ENCODE results near the gene SPAG8.
A peak's percentile ranks its signal among the peaks of the same experiment; 100 is the strongest.

Gene SPAG8

DNA sequence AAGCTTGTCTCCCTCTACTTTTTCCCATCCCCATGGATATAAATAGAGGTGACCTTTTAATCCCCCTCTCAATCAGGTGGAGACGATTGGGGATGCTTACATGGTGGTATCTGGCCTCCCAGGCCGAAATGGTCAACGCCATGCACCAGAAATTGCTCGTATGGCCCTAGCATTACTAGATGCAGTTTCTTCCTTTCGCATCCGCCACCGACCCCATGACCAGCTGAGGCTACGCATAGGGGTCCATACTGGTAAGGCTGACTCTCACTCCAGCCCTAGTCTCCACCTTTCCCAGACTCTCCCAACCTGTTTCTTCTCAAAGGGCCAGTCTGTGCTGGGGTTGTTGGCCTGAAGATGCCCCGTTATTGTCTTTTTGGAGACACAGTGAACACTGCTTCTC lies 3.6 kb downstream of the SPAG8 start:
- no peak for DNase-seq

- DNase-seq: no peak
Measured at GRCh38 chr9:35806101-35806500, 6.0 kb downstream of the SPAG8 start.

- DNase-seq: no peak
Measured at GRCh38 chr9:35801328-35802128, 10.5 kb downstream of the SPAG8 start.

DNA sequence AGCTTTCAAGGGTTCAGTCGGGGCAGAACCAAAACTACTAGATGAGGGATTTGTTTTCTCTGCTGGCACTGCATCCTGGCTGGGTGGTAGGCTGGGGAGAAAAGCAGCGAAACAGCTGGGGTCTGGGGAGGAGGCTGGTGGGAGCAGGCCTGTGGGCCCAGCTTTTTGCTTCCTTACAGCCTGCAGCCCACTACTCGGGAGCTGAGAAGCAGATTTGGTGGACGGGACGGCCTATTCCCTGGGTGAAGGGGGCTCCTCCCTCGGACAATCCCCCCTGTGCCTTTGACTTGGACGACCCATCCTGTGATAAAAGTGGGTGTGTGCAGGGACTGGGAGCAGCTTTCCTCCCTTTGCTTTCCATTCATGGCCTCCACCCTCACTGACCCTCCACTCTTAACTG lies 11.5 kb downstream of the SPAG8 start:
- no peak for DNase-seq

DNA sequence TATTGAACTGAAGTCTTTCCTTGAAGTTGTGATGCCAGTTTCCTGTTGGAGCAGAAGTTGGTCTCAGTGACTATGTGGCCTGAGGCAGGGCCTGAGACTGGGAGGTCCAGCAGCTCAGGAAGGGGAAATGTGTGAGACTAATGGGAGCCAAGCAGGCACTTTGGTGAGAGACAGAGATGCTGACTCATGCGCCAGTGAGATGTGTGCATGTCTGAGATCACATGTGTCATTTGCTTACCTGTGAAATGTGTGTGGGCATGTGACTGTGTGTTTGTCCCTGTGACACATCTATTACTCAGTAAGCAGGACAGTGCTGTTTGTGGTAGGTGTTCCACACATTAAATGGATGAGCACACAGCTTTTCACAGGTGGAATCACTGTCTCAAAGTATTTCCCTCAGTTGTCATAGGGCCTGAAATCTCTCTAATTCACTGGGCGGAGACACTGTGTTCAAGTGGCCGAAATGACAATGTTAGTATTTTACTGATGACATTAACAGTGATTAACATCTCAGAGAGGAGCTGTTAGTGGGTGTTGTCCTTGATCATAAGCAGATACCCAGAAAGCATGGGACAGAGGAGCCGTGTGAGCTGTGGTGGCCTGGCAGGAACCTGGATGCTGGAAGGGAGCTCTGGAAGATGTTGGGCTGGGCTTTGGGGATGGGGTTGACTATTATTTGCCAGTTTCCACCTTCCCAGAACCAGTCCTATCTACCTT lies 13.2 kb downstream of the SPAG8 start:
- no peak for DNase-seq

DNA sequence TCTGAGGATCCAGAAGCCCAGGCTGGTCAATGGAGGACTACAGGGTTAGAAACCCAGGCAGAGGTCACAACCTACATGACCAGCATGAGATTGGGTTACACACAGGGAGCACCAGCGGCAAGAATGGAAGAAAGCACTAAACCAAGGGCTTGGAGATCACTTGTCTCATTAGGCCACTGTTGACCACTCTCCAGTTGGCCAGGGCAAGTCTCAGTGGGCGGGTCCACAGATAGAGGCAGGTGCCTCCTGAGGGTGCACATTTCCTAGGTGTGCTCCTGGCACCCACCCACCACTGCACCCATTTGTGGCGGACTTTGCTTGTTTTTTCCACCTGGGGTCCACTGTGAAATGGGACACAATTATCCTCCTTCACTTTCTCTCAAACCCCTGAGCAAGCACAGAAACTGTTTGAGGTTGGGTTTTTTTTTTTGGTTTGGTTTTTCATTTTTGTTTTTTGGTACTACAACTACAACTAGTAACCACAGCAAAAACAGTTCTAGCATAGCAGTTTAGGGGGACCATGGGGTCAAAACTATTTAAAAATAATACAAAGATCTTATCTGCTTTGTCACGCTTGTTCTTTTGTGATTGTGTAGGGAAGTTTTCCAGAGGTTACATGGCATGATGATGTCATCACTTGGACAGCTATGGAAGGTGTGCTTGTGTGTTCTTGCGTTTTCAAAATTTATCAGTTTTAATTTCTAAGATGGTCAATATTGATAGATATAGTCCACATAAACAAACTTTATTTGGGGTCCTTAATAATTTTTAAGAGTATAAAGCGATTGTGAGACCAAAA lies 14.6 kb downstream of the SPAG8 start:
- no peak for DNase-seq

GRCh38 chr9:35795695-35796094 lies 16.4 kb downstream of the SPAG8 start:
- DNase-seq: no peak

DNA sequence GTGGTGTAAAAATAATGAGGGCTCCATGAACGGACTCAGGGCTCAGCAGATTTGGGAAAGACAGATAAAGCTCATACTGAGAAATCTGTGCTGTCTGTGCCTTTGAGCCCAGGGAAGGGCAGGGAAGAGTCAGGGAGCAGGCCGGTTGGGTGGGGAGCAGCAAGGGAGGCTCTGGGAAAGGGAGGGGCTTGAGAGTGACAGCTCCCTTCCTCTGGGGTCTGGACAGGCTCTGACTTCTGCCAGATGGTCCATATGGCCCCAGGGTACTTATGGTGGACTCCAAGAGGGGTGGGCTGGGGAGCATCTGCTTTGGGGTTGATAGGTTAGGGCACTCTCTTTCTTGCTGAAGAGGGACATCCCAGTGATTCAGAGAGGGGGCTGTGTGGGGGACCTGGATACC lies 18.6 kb downstream of the SPAG8 start:
- DNase-seq: no peak

DNA sequence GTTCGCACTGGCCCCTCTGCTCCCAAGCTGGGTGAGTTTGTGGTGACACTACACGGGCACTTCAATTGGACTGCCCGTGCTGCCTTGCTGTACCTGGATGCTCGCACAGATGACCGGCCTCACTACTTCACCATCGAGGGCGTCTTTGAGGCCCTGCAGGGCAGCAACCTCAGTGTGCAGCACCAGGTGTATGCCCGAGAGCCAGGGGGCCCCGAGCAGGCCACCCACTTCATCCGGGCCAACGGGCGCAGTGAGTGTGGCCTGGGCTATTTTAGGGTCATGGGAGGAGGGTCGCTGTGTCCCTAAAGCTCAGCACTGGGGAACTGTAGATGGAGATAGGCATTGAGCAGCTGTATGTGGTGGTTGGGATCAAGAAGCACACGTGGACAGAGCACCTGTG lies 19.2 kb downstream of the SPAG8 start:
- DNase-seq: no peak

- no peak for DNase-seq
Measured at GRCh38 chr9:35792024-35792813, 19.8 kb downstream of the SPAG8 start.

DNA sequence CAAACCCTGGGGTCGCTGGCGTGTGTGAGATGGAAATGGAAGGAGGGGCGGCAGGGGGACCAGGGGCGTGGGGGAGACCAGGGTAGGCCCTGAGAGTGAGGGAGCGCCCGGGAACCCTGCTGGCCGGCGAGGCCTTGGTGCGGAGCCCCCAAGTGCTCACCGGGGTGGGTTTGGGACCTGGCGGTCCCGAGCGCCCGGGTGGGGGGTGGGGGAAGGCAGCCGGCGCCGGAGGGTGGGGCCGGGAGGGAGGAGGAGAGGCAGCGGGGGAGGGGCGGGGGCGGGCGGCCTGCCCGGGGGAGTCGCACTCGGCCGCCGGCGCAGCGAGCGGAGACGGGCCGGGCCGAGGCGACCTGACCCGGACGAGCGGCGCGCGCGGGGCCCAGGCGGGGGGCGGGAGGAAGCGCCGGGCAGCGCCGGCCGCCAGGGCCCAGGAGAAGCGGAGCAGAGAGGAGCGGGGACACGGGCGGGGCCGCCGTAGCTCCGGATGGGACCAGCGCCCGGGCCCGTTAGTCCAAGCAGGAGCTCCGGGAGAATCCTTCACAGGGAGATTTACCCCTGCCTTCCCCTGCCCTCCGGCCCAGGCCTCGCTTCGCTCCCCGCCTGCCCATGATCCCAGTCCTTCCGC lies 20.7 kb downstream of the SPAG8 start, which contains the start of gene NPR2:
NPR2 (plus strand) TSS at position 295 of the 625 bp plus-strand sequence. CDS start 818 bp downstream, outside the sequence.
- no peak for DNase-seq

GRCh38 chr9:35790385-35791296 lies 21.4 kb downstream of the SPAG8 start:
- DNase-seq: peak; percentile 45

DNA sequence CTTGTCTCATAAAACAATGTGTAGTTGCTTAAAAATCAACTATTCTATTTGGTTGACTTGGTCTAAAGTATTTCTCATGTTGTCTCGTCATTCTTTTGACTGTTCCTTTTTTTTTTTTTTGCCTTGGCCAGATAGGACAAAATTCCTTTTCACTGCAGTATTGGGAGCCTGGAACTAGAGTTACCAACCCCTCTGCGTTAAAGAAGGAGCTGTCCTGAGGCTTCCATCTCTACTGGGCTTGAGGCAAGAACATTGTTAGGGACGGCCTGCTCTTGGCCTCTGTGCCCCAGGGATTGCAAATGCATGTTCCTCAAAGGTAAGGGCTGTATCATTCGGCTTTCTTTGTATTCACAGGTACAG lies 22.1 kb downstream of the SPAG8 start:
- DNase-seq: no peak

DNA sequence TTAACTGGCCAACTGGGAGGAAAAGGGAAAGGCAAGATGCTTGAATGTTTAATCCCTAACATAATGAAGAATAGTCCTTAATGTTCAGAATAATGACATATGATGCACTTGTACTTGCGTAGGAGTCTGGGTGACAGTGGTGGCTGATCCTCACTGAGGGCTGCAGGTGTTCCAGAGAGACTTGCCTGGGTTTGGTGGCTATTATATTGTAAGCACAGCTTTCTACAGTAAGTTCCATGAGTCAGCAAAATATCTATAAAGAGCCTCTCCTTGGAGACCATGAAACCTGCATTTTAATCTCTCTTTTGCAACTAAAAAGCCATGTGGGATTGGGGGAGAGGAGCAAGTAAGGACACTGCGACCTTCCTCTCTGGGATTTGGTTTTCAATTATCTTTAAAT lies 22.5 kb downstream of the SPAG8 start:
- peak; percentile 8 for DNase-seq

DNA sequence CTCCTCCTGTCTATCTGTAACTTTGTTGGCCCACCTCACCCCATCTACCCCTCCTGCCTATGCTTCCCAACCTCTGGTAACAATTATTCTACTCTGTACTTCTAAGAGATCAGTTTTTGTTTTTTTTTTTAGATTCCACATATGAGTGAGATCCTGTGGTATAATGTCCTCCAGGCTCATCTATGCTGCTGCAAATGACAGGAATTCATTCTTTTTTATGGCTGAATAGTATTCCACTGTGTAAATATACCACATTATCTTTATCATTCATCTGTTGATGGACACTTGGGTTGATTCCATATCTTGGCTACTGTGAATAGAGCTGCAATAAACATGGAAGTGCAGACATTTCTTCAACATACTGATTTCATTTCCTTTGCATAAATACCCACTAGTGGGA lies 28.6 kb downstream of the SPAG8 start:
- DNase-seq: no peak

- no peak for DNase-seq
Measured at GRCh38 chr9:35781066-35781465, 31.0 kb downstream of the SPAG8 start.

GRCh38 chr9:35778496-35778895 lies 33.6 kb downstream of the SPAG8 start:
- peak; percentile 24 for DNase-seq

DNA sequence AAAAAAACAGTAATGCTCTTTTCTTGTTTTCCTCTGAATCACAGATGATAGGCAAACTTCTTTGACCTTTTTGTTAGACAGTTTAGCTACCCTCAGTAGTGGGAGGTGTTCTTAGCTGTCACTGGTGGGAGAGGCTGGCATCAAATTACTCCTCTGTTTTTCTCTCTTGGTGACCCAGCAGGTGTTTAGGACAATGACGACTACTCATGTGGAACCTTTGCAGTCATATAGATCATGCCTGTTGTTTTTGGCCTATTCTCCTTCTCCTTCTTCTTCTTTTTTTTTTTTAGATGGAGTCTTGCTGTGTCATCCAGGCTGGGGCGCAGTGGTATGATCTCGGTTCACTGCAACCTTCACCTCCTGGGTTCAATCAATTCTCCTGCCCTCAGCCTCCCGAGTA lies 36.0 kb downstream of the SPAG8 start:
- peak; percentile 76 for DNase-seq

DNA sequence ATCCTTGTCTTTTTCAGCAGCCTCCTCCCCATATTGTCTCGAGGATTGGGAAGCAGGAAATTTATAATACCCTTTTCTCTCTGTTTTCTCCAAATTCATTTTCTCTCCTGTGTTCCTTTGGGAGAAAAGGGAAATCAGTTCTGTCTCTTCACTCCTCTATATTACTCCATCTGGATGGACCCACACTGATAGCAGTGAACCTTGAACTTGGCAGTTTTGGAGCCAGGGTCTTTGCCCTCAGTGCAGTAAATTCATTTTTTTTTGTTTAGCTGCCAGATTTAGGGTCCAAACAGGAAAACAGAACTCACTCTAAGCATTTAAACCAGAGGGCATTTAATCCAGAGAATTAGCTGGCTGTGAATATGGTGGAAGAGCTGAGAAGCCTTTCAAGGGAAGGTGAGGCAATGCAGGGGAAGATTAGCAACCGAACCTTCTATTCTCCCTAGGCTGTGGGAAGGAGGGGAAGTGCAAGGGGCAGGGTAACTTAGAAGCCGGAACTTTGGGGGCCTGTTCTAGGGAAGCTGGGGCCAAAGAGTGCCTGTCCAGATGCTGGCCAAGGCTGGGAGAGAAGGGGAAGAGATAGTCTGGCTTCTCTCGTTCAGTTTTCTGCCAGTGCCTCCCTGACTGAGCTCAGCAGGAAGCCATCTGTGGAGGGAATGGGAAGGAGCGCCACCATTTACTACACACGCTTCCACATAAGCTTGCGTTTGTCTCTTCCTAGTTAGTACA lies 37.0 kb downstream of the SPAG8 start:
- peak; percentile 21 for DNase-seq

GRCh38 chr9:35771943-35772342 lies 40.1 kb downstream of the SPAG8 start:
- DNase-seq: no peak

All from NCI-H510A treated with DMSO at 0.1 percent for 48 hours (cell line).